ENCODE measurements around the gene CPED1. TPM values are rescaled to one million over a fixed set of nuclear protein-coding genes. Genes with fewer than 3 reads are reported as not detected.
"Not testable (repeated sequence)": the region's sequence is repeated elsewhere in the genome, so short reads cannot be mapped to it uniquely, and the experiment has no call there.

CPED1 gene
- total and polyA plus RNA-seq, 11 donors: 3.6 to 51.2 (median 24.8) TPM

GRCh38 chr7:121212036-121212435 lies 223.5 kb downstream of the CPED1 start:
- intact Hi-C loops (cut with DNase I): no loop called here
- H3K4me3 ChIP-seq: no peak overlapping the region
- peaks cover 0 to 1% (median 0%) of the 10 kb centered on the region in 9 donors for H3K36me3 ChIP-seq
- no peaks in the 10 kb centered on the region for H3K9me3 ChIP-seq
- H3K27ac ChIP-seq: no peak overlapping the region
- ATAC-seq (no peak), DNase-seq (no peak)
- no peak for TF ChIP-seq CTCF (IDR thresholded peaks at IDR 0.05)
- no peak for TF ChIP-seq POLR2A (IDR thresholded peaks at IDR 0.05)
- H3K4me1 ChIP-seq: peaks cover 0 to 12% (median 0%) of the 10 kb centered on the region in 12 donors
- no peaks in the 10 kb centered on the region for H3K27me3 ChIP-seq
- WGBS, 4 donors: 53 to 74% (median 62%) methylated on average over 2 of the region's 2 CpGs

- Histone ChIP-seq H3K4me1 (peaks cover 0 to 12% (median 0%) of the 10 kb centered on the region in 12 donors), H3K27ac (no peak overlapping the region), H3K36me3 (peaks cover 0 to 3% (median 0%) of the 10 kb centered on the region in 9 donors), H3K27me3 (no peaks in the 10 kb centered on the region), H3K9me3 (no peaks in the 10 kb centered on the region), H3K4me3 (no peak overlapping the region)
- ATAC-seq (no peak), DNase-seq (no peak)
- WGBS, 4 donors: 79 to 95% (median 87%) methylated on average over 2 of the region's 2 CpGs
- TF ChIP-seq POLR2A (IDR thresholded peaks at IDR 0.05): no peak
- intact Hi-C loops (cut with DNase I): no loop called here
These were observed 226.1 kb downstream of the CPED1 start for GRCh38 chr7:121214657-121215056.

DNA sequence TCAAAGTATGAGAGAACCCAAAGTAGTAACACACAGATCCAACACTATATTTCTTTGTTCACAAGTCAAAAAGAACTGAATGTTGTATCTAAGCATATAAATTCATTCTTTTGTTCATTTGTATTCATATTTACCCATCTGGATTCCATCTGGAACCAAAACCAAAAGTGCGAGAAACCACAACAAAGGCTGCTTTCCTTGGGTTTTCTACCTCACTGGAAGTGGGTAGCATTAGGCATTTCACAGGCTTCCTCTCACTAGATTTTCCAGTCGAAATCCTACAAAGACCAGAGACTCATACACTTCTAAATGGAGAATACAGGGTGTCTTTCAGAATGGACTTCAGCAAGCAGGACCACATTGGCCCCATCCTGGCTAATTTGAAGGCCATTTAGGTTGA lies 230.5 kb downstream of the CPED1 start:
- Histone ChIP-seq H3K27ac (no peak overlapping the region), H3K4me3 (no peak overlapping the region), H3K9me3 (peaks cover 0 to 19% (median 7%) of the 10 kb centered on the region in 12 donors), H3K27me3 (no peaks in the 10 kb centered on the region), H3K36me3 (peaks cover 0 to 3% (median 0%) of the 10 kb centered on the region in 9 donors), H3K4me1 (no peaks in the 10 kb centered on the region)
- WGBS, 4 donors: 65 to 77% (median 73%) methylated on average over 2 of the region's 2 CpGs
- DNase-seq (no peak), ATAC-seq (no peak)
- intact Hi-C loops (cut with DNase I): no loop called here
- TF ChIP-seq CTCF (IDR thresholded peaks at IDR 0.05) (no peak), POLR2A (IDR thresholded peaks at IDR 0.05) (no peak)

DNA sequence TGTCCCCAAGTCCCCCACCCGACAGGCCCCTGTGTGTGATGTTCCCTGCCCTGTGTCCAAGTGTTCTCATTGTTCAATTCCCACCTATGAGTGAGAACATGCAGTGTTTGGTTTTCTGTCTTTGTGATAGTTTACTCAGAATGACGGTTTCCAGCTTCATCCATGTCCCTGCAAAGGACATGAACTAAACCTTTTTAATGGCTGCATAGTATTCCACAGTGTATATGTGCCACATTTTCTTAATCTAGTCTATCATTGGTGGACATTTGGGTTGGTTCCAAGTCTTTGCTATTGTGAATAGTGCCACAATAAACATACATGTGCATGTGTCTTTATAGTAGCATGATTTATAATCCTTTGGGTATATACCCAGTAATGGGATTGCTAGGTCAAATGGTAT lies 232.6 kb downstream of the CPED1 start:
- WGBS, 4 donors: 89 to 98% (median 90%) methylated on average over 2 of the region's 2 CpGs
- H3K36me3 ChIP-seq; intact Hi-C loops (cut with DNase I); H3K4me3 ChIP-seq; H3K27ac ChIP-seq; H3K4me1 ChIP-seq; DNase-seq; ATAC-seq; H3K27me3 ChIP-seq: not testable (repeated sequence)
- peaks cover 0 to 19% (median 7%) of the 10 kb centered on the region in 12 donors for H3K9me3 ChIP-seq

GRCh38 chr7:121228779-121229178 lies 240.3 kb downstream of the CPED1 start:
- DNase-seq: no peak
- ATAC-seq: no peak
- H3K27me3 ChIP-seq: no peaks in the 10 kb centered on the region
- 76 to 92% (median 82%) methylated on average over 1 of the region's 1 CpG for WGBS, 4 donors
- H3K27ac ChIP-seq: no peak overlapping the region
- peaks cover 0 to 2% (median 0%) of the 10 kb centered on the region in 9 donors for H3K36me3 ChIP-seq
- no peaks in the 10 kb centered on the region for H3K9me3 ChIP-seq
- TF ChIP-seq POLR2A (IDR thresholded peaks at IDR 0.05) (no peak), CTCF (IDR thresholded peaks at IDR 0.05) (no peak)
- H3K4me3 ChIP-seq: no peak overlapping the region
- H3K4me1 ChIP-seq: no peaks in the 10 kb centered on the region
- intact Hi-C loops (cut with DNase I): no loop called here
